Type B pancreatic cell (in vitro differentiated cells): ENCODE measurements around the gene ITGA3. TPM values are rescaled to one million over a fixed set of nuclear protein-coding genes. Genes with fewer than 3 reads are reported as not detected.

Experiments
- DNase-seq: peaks from one replicate; pipeline ENCODE4 v3.0.0; 2021; ENCODE audit warnings: mixed read lengths; ENCODE audit not compliant: unreplicated experiment; ENCODE audit errors: extremely low spot score
- H3K27ac Mint-ChIP-seq: 2 replicates; pipeline ENCODE4 v1.8.0; 2021; ENCODE audit warnings: mild to moderate bottlenecking, mixed read lengths
- H3K27me3 Mint-ChIP-seq: 2 replicates; pipeline ENCODE4 v1.8.0; 2021; ENCODE audit warnings: mixed read lengths
- H3K36me3 Mint-ChIP-seq: 2 replicates; pipeline ENCODE4 v1.8.0; 2021; ENCODE audit warnings: mixed read lengths
- H3K4me1 Mint-ChIP-seq: one replicate; pipeline ENCODE4 v1.8.0; 2021; ENCODE audit warnings: mixed read lengths; ENCODE audit not compliant: unreplicated experiment
- H3K4me3 Mint-ChIP-seq: 2 replicates; pipeline ENCODE4 v1.8.0; 2021; ENCODE audit warnings: mild to moderate bottlenecking, mixed read lengths
- H3K9me3 Mint-ChIP-seq: 2 replicates; pipeline ENCODE4 v1.8.0; 2021; ENCODE audit warnings: mixed read lengths
- total RNA-seq: library from RNA; stranded (reverse); gene quantifications from 2 replicates; pipeline ENCODE4 v1.2.1, GENCODE V29; 2021; ENCODE audit warnings: low replicate concordance
- TF ChIP-seq, protein P1 (sequence below): fragments of 200-600 bp; sonication (generic); conservative IDR thresholded peaks from 2 replicates; pipeline ENCODE4 v1.5.0; 2021; ENCODE audit warnings: antibody characterized with exemption, mild to moderate bottlenecking

Gene ITGA3
- total RNA-seq, 1 donor from 2014 or later: 20.3 TPM

DNA sequence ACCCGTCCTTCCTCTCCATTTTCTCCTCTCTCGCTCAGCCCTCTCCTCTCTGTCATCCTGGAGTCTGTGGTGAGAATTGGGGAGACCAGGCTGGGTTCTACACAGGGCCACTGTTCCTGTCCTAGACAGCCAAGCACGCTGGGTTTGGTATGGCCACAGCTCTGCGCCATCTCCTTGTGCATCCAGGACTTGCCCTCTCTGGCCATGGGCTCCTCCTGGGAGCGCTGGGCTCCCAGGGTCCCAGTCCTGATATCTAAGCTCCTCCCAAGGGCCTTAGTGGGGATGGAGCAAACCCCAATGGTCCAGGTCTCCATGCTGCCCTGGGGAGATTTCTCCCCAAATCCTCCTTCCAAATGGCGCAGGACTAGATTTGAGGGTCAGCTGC, 27.2 kb upstream of the ITGA3 start:
- Mint-ChIP-seq H3K27me3 (peaks cover 17% of the 10 kb centered on the region), H3K4me1 (peaks cover 4% of the 10 kb centered on the region), H3K27ac (no peak overlapping the region), H3K4me3 (no peak overlapping the region), H3K9me3 (no peaks in the 10 kb centered on the region), H3K36me3 (no peaks in the 10 kb centered on the region)
- no peak for DNase-seq
- TF ChIP-seq, protein P1, sequence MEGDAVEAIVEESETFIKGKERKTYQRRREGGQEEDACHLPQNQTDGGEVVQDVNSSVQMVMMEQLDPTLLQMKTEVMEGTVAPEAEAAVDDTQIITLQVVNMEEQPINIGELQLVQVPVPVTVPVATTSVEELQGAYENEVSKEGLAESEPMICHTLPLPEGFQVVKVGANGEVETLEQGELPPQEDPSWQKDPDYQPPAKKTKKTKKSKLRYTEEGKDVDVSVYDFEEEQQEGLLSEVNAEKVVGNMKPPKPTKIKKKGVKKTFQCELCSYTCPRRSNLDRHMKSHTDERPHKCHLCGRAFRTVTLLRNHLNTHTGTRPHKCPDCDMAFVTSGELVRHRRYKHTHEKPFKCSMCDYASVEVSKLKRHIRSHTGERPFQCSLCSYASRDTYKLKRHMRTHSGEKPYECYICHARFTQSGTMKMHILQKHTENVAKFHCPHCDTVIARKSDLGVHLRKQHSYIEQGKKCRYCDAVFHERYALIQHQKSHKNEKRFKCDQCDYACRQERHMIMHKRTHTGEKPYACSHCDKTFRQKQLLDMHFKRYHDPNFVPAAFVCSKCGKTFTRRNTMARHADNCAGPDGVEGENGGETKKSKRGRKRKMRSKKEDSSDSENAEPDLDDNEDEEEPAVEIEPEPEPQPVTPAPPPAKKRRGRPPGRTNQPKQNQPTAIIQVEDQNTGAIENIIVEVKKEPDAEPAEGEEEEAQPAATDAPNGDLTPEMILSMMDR: no peak

DNA sequence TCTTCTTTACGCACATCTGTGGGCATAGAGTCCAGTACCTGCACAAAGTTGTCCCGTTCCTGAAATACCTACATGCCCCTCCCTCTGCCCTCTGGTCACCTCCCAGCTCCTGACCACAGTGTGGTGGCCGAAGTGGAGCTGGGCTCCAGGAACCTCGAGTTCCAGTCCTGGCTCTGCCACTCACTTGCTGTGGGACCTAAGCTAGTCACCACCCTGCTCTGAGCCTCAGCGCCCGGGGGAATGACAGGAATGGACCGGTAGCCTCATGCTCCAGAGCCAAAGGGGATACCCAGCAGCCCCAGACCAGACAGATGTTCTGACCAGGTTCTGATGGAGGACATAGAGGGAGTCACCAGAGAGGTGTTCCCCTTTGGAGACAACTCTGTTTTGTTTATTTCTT, 26.7 kb upstream of the ITGA3 start:
- no peak overlapping the region for H3K4me3 Mint-ChIP-seq
- TF ChIP-seq, protein P1: no peak
- H3K4me1 Mint-ChIP-seq: peaks cover 6% of the 10 kb centered on the region
- no peak overlapping the region for H3K27ac Mint-ChIP-seq
- no peaks in the 10 kb centered on the region for H3K9me3 Mint-ChIP-seq
- peak; percentile 22 for DNase-seq
- H3K36me3 Mint-ChIP-seq: no peaks in the 10 kb centered on the region
- peaks cover 17% of the 10 kb centered on the region for H3K27me3 Mint-ChIP-seq

DNA sequence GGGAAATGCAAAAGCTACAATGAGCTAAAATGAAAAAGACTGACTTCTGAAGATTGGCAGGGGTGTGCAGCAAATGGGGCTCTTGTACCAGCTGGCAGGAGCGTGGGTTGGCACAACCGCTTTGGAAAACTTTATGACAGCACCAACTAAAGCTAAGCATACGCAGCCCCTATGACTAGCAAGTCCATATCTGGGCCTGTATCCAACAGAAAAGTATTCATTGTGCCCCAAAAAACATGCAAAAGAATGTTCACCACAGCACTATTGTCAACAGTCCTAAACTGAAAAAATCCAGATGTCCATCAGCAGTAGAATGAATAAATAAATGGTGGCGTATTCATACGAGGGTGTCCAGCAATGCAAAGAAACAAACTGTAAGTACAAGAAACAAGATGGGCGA, 22.6 kb upstream of the ITGA3 start:
- Mint-ChIP-seq H3K27ac (no peak overlapping the region), H3K4me1 (peaks cover 13% of the 10 kb centered on the region)

DNA sequence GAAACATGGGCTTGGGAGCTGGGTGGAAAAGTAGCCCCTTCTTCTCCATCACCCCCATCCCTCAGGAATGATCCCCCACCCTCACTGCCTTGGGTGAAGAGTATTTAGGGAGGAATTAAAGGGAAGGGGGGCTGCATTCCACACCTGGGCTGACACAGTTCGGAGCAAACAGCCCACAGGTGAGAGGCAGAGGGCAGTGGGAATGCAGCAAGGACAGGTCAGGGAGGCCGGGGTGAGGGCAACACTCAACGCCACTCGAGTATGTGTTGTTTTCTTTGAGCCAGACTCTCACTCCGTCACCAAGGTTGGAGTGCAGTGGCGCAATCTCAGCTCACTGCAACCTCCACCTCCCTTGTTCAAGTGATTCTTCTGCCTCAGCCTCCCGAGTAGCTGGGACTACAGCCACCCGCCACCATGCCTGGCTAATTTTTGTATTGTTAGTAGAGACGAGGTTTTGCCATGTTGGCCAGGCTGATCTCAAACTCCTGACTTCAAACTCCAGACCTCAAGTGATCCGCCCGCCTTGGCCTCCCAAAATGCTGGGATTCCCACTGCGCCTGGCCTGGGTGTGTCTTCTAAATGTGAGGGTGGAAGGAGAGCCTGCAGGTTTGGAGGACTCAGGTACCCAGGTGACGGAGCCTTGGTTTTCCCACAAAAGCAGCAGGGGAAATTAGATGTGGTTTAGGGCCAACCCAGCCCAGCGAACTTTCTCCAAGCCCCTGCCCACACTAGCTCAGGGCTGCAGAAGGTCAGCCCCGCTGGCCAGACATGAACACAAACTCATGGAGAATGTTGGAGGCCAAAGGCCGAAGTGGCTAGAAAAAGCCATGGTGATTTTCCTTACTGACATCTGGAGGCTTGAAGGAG, 21.2 kb upstream of the ITGA3 start:
- Mint-ChIP-seq H3K9me3 (no peaks in the 10 kb centered on the region), H3K36me3 (no peaks in the 10 kb centered on the region), H3K27ac (no peak overlapping the region), H3K4me1 (peaks cover 9% of the 10 kb centered on the region), H3K27me3 (peaks cover 9% of the 10 kb centered on the region), H3K4me3 (no peak overlapping the region)
- no peak for DNase-seq
- TF ChIP-seq, protein P1: no peak

More for the DNA sequence above, 22.6 kb upstream of the ITGA3 start:
- H3K9me3 Mint-ChIP-seq: no peaks in the 10 kb centered on the region
- TF ChIP-seq, protein P1: no peak
- no peak for DNase-seq
- peaks cover 9% of the 10 kb centered on the region for H3K27me3 Mint-ChIP-seq
- no peaks in the 10 kb centered on the region for H3K36me3 Mint-ChIP-seq
- H3K4me3 Mint-ChIP-seq: no peak overlapping the region

DNA sequence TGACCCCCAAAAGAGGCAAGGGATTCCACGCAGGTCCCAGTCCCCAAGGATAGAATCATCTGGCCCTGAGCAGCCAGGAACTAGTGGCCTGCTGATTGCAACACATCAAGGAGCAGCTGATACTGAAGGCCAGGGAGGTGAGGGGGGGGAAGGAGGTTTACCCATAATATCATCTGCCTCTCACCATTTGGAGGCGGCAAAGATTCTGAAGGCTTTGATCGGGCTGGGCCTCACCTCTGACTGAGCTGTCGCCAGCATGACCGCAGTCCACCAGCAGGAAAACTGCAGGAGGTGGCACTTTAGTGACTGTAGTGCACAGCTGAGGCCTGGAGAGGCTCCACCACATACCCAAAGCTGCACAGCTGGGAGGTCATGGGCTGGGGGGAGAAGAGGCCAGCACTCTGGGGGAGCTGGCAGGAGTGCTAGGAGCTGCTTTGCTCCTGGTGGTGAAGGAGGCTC, 20.5 kb upstream of the ITGA3 start:
- Mint-ChIP-seq H3K27me3 (peaks cover 7% of the 10 kb centered on the region), H3K36me3 (no peaks in the 10 kb centered on the region), H3K27ac (no peak overlapping the region), H3K9me3 (no peaks in the 10 kb centered on the region), H3K4me3 (no peak overlapping the region), H3K4me1 (peaks cover 9% of the 10 kb centered on the region)
- TF ChIP-seq, protein P1: no peak
- no peak for DNase-seq
